ENCODE measurements around the gene PRR36. TPM values are rescaled to one million over a fixed set of nuclear protein-coding genes. Genes with fewer than 3 reads are reported as not detected.

Gene PRR36
- total RNA-seq, 1 donor from 2014 or later = 0.13 TPM

DNA sequence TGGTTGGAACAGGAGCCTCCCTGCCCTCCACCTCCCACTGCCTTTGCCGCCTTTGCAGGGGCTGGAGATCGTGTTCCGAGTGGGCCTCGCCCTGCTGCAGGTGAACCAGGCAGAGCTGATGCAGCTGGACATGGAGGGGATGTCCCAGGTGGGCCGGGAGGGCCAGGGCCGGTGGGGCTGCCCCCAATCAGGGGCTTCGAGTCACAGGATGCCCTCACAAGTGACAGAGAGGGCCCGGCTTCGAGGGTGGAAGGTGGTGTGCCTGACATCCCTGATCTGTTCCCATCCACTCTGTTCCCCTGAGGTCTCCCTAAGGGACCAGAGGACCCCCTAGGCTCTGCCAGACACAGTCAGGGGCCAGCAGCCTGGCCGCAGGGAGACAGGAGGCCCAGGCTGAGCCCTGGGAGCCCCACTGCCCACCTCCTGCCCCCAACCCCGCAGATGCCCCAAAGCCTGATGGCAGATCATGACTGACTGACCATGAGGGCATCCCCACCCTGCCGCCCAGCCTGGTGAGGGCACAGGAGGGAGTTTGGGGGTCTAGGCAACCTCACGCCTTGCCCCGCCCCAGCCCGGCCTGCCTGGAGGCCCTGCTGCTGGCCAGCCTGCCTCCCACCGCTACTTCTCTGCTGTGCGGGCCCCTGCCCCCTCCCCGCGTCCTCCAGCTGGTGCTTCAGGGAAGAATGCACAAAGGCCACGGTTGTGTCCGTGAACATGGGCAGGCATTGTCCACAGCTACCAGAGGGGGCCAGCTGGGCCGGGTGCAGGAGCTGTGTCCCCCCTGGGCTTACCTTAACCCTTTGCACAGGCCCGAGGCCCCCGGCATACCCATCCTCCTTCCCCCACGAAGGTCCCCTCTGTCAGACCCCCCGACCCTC is 22.3 kb downstream of the PRR36 start:
- DNase-seq (ENCODE audit: low spot score) = no peak
- intact Hi-C loops (cut with DNase I) = loop anchor here (5.0 kb wide), 1 partner anchor 70 kb away; the partner anchor contains the start of gene SNAPC2

DNA sequence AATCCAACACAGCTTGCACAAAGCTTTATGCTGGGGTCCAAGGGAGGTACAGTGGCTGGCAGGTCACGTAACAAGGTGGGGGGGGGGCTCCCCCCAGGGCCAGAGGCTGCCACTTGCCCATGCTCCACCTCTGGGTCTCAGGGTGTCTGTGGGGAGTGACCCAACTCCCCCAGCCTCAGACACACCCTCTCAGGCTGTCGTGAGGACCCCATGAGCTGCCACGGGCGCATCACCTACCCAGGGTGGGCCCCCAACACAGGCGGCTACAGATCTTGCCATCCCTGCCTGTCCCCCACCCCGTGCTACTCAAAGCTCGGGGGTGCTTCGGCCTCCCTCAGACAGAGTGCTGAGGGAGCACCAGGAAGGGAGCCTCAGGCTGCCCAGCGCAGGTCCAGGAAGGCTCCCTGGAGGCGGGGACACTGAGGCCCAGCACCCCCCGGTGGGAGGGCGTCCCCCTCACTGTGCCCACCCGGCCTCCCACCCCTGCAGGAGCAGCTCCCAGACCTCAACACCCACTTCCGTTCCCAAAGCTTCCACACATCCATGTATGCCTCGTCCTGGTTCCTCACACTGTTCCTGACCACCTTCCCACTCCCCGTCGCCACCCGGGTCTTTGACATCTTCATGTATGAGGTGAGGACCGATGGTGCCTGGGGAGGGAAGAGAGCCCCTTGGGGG is 23.1 kb downstream of the PRR36 start:
- intact Hi-C loops (cut with DNase I) = loop anchor here (5.0 kb wide), 1 partner anchor 71 kb away; the partner anchor contains the start of gene SNAPC2
- no peak for DNase-seq (ENCODE audit: low spot score)

DNA sequence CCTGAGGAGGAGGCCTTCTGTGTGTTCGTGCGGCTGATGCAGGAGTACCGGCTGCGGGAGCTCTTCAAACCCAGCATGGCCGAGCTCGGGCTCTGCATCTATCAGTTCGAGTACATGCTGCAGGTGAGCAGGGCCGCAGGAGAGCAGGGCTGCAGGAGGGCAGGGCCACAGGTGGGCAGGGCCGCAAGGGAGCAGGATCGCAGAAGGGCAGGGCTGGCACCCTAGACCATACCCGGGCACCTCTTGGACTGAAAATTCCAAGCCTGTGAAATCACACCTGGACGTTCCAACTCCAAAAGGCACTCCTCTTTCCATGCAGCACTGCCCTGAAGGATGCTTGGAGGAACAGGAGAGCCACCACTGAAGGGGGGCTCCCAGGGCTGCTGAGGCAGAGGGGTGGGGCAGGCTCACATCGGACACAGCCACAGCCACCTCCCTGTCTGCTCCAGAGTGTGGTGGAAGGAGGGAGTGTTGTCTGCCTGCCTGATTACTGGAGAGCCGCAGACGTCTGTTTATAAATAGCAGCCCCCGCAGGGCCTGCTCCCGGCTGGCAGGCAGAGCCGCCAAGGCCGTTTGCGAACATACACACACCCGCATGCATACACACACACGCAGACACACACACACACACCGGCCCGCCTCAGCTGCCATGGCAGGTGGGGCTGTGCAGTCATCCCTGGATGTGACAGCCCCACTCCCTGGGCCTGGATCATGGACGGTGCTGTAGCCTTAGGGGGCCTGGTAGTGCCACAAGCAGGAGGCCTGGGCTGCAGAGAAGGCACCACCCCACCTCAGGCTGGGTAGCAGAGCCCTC is 24.0 kb downstream of the PRR36 start:
- no peak for DNase-seq (ENCODE audit: low spot score)
- intact Hi-C loops (cut with DNase I) = loop anchor here (5.0 kb wide), 1 partner anchor 72 kb away; the partner anchor contains the start of gene SNAPC2

DNA sequence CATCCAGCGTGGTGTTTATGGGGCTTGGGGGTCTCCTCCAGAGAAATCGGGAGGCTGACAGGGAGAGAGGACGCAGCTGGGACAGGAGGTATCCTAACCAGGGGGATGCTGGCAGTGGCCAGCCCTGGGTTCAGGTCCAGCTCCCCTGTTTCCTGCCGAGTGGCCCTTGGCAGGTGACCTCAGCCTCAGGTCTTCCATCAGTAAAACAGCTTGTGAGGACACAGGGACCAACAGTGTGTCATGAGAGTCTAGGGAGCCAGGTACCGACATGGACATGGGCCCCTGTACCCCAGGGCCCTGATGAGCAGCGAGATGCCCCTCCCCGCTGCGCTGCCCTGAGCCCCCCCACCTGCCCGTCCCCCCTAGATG is 24.6 kb downstream of the PRR36 start:
- DNase-seq (ENCODE audit: low spot score) = no peak
- intact Hi-C loops (cut with DNase I) = no loop called here

DNA sequence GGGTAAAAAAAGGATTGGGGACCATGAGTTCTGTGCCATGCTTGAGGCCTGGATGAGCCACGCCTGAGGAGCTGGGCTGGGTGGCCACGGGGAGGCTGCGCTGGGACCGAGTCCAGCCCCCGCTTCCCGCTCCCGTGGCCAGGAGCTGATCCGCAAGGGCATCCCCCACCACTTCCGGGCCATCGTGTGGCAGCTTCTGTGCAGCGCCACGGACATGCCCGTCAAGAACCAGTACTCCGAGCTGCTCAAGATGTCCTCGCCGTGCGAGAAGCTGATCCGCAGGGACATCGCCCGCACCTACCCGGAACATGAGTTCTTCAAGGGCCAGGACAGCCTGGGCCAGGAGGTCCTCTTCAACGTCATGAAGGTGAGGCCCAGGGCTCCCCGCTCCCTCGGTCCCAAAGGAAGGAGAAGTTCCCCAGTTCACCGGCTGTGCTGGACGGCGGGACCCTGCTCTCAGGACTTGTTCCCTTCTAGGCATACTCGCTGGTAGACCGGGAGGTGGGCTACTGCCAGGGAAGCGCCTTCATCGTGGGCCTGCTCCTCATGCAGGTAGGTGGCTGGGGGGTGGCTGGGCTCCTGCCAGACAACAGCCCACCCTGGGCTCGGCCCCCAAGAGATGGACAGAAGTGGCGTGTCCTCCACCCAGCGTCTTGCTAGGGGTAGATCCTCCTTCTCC is 25.3 kb downstream of the PRR36 start:
- DNase-seq (ENCODE audit: low spot score) = no peak
- intact Hi-C loops (cut with DNase I) = no loop called here

DNA sequence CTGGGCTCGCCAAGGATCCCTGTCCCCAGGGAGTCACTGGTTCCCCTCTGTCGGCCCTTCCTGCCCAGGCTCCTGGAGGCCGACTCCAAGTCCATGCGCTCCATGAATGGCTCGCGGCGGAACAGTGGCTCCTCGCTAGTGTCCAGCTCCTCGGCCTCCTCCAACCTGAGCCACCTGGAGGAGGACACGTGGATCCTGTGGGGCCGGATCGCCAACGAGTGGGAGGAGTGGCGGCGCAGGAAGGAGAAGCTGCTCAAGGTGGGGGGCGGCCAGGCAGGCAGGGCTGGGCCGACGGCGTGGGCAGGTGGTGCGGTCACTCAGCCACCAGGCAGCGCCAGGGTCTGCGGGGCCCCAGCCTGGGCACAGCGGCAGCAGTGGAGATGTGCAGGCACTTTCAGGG is 26.5 kb downstream of the PRR36 start:
- DNase-seq (ENCODE audit: low spot score) = no peak
- intact Hi-C loops (cut with DNase I) = no loop called here

DNA sequence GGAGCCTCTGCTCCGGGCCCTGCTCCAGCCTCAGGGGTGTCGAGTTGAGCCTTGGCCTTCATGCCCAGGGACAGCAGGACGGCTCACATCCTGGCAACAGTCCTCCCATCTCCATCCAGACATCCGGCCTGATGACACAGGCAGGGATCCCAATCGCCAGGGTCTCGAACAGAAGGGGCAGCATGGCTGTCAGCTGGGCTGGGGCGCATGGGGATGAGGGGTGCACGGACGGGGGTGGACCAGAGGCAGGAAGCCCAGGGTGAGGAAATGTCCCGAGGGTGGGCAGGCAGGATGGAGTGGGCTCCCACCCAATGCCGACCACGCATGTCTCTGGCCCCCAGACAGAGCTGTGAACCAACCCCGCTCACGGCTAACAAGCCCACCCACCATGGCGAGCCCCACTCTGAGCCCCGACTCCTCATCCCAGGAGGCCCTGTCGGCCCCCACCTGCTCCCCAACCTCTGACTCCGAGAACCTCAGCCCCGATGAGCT is 28.0 kb downstream of the PRR36 start:
- intact Hi-C loops (cut with DNase I) = no loop called here
- DNase-seq (ENCODE audit: low spot score) = no peak

DNA sequence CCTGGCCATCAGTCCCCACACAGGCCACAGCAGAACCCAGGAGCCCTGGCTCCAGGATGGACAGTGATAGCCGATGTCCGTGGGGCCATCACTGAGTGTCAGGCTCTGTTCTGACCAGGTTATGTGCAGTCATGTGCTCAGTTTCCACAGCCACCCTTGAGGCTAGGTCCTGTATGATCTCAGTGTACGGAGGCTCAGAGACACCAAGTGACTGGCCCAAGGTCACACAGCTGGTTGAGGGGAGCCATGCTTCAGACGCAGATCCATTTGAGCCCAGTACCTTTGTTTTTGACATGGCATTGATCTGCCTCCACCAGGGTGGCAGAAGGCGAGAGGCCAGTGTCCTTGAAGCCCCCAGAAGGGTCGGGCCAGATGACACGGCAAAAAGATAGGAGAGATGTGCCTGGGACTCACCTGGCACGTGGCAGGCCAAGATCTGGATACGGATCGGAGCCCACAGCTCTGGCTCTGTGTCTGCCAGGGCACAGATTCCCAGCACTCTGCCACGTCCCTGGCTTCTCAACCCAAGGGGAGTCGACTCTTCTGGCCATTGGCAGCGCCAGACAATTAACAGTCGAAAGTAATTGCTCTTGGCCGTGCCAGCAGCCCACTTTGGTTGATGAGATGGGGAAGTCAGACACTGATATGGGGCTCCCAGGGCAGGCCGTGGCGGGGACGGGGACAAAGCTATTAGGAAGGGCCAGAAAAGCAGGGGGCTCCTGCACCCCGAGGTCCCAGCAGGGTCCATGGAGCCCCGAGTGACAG is 28.6 kb downstream of the PRR36 start:
- no peak for DNase-seq (ENCODE audit: low spot score)
- intact Hi-C loops (cut with DNase I) = no loop called here

DNA sequence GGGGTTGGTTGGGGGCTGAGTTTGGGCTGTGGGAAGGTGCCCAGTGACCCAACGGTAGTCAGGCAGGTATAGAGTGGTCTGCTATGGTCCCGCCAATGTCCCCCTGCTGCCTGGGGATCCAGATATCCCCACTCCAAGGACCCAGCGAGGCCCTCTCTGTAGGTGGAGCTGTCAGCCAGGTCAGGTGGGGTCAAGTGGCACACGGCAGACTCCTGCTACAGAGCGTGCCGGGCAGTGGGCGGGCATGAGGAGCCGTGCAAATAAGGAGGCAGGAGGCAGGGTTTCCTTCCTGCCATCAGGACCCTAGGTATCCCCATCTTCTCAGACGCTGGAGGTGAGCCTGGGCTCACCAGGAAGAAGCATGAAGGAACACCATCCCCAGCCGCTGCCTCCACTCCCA is 29.2 kb downstream of the PRR36 start:
- no peak for DNase-seq (ENCODE audit: low spot score)
- intact Hi-C loops (cut with DNase I) = no loop called here

DNA sequence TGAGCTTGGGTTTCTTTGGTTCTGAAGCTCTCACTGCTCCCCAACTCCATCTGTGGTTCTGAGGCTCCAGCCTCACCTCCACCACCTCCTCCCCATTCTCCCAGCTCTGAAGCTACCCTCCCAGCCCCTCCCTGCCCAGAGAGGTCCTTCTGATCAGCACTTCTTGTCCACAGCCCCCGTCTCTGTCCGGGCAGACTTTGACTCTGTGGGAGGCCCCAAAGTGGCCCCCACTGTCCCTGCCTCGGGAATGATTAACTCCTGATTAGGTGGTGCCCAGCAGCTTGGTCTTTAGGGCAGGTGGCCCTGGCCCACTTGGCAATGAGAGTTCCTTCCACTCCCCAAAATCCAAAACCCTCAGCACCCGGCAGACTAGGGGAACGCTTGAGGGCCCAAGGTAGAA is 29.8 kb downstream of the PRR36 start:
- intact Hi-C loops (cut with DNase I) = no loop called here
- DNase-seq (ENCODE audit: low spot score) = no peak

DNA sequence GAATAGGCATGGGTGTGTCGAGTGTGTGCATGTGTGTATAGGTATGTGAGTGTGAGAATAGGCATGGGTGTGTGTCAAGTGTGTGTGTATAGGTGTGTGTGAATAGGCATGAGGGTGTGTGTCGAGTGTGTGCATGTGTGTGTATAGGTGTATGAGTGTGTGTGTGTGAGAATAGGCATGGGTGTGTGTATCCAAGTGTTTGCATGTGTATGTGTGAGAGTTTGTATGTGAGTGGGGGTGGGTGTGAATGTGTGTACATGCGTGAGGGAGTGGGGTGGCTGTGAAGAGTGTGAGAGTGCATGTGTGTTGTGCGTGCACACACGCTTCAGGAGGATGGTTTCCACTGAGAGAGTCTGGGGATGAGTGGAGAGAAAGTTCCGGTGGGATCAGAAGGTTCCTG is 30.7 kb downstream of the PRR36 start:
- no peak for DNase-seq (ENCODE audit: low spot score)
- intact Hi-C loops (cut with DNase I) = no loop called here

DNA sequence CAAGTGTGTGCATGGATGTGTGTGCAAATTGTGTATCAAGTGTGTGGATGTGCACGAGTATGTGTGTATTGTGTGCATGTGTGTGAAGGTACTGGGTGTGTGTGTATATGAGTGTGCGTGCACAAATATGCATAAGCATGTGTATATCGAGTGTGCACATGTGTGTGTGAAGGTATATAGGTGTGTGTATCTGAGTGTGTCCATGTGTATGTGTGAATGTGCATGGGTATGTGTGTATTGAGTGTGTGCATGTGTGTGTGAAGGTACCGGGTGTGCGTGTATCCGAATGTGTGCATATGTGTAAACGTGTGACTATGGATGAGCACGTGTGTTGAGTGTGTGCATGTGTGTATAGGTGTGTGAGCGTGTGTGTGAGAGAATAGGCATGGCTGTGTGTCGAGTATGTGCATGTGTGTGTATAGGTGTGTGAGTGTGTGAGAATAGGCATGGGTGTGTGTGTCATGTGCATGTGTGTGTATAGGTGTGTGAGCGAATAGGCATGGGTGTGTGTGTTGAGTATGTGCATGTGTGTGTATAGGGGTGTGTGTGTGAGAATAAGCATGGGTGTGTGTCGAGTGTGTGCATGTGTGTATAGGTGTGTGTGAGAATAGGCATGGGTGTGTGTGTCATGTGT is 31.4 kb downstream of the PRR36 start:
- no peak for DNase-seq (ENCODE audit: low spot score)
- intact Hi-C loops (cut with DNase I) = no loop called here

DNA sequence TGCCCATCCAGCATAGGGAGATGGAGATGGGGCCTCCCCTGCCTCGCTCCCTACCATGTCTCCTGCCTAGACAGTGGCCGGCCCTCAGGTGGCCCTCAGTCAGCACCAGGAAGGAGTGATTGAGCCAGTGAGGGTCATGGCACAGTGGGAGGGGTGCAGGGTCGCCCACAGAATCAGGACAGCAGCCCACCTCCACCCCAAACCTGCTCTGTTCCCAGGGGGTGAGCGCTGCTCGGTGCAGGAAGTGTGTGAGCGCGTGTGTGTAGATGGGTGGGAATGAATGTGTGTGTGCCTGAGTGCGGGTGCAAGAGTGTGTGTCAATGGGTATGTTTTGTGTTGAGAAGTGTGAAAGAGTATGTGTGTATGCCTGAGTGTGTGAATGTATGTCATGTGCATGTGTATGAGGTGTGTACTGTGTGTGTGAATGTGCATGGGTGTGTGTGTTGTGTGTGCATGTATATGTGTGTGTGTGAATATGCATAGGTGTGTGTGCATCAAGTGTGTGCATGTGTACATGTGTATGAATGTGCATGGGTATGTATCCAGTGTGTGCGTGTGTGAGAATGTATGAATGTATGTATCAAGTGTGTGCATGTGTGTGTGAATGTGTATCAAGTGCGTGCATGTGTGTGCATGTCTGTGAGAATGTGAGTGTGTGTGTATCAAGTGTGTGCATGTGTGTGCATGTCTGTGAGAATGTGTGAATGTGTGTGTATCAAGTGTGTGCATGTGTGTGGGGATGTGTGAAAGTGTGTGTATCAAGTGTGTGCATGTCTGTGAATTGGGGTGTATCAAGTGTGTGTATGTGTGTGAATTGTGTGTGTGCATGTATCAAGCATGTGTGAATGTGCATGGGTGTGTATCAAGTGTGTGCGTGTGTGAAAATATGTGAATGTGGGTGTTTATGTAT is 32.2 kb downstream of the PRR36 start:
- intact Hi-C loops (cut with DNase I) = no loop called here

DNA sequence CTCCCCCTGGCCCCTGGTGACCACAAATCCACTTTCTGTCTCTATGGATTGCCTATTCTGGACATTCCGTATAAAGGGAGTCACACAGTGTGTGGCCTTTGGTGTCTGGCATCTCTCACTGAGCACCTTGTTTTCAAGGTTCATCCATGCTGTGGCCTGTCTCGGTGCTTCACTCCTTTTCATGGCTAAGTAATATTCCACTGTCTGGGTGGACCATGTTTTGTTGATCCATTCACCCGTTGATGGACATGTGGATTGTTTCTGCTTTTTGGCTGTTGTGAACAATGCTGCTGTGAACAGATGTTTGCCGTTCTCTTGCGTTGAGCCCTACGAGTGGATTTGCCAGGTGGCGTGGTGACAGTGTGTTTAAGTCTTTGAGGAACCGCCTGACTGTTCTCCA is 33.6 kb downstream of the PRR36 start:
- no peak for DNase-seq (ENCODE audit: low spot score)
- intact Hi-C loops (cut with DNase I) = no loop called here

More for the DNA sequence above, 32.2 kb downstream of the PRR36 start:
- no peak for DNase-seq (ENCODE audit: low spot score)

DNA sequence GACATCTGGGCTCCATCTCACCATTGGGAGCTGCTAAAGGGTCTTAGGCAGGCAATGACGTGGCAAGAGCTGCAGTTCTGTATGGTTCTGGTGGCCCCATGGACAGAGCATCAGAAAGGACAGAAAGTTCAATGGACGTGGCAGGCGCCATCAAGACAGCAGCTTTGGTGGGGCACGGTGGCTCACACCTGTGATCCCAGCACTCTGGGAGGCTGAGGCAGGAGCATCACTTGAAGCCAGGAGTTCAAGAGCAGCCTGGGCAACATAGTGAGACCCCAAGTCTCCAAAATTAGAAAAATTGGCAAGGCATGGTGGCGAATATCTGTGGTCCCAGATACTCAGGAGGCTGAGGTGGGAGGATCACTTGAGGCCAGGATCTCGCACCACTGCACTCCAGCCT is 34.7 kb downstream of the PRR36 start:
- no peak for DNase-seq (ENCODE audit: low spot score)
- intact Hi-C loops (cut with DNase I) = no loop called here

DNA sequence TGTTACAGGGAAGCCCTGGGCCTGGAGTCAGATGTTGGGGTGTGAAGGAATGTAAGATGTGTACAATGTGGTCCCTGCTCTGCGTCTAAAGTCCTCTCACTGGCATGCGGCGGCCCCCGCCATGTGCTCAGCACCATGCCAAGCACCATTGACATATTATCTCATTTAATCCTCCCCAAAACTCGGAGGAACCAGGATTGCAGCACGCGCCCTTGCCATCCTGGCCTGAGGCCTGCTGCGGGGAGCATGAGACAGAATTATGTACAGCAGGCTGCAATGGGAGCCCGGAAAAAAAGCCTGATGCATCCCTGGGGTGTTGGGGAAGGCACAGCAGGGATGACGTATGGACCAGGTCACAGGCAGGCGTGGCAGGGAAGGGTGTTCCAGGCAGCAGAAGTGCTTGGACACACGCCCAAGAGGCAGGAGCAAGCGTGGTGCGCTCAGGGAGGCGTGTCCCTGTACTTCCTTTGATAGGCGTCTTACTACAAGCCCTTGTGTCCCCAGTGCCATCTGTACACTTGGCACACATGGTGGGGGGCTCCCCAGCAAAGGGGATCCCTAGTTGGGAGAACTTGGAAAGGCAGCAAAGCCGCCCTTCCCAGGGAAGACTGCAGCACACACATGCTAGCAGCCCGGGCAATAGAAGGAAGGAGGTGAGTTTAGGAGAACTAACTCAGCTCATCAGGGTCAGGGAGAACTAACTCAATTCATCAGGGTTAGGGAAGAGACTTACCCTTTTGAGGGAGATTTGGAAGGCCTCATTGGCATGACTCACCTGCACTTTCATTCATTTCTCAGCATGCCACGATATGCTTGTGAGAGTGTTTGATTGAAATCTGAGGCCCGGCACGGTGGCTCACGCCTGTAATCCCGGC is 40.7 kb downstream of the PRR36 start:
- no peak for DNase-seq (ENCODE audit: low spot score)
- intact Hi-C loops (cut with DNase I) = loop anchor here (5.0 kb wide), 1 partner anchor 69 kb away; the partner anchor contains the start of gene MAP2K7

All from cardiac septum (tissue), 1 donor.